Endodermal cell (in vitro differentiated cells): ENCODE data around the gene LHFPL3. TPM values are rescaled to one million over a fixed set of nuclear protein-coding genes. Genes with fewer than 3 reads are reported as not detected.

ENCODE experiments used
- DNase-seq: peaks from one replicate; pipeline ENCODE4 v3.0.0-alpha.2; 2017
- H3K27ac ChIP-seq: 2 replicates; pipeline ENCODE4 v1.5.1; 2013; ENCODE audit warnings: mild to moderate bottlenecking, low read depth, low read length, moderate library complexity
- H3K27me3 ChIP-seq: 2 replicates; pipeline ENCODE4 v1.6.1; 2013; ENCODE audit warnings: mild to moderate bottlenecking, low read length, moderate library complexity; ENCODE audit not compliant: insufficient read depth, control insufficient read depth, poor library complexity, severe bottlenecking
- H3K36me3 ChIP-seq: 2 replicates; pipeline ENCODE4 v1.7.0; 2013; ENCODE audit warnings: mild to moderate bottlenecking, low read length, moderate library complexity; ENCODE audit not compliant: control insufficient read depth, insufficient read depth
- H3K4me1 ChIP-seq: one replicate; pipeline ENCODE4 v1.7.0; 2013; ENCODE audit warnings: low read length; ENCODE audit not compliant: control insufficient read depth, insufficient read depth
- H3K4me3 ChIP-seq: 2 replicates; pipeline ENCODE4 v1.5.1; 2013; ENCODE audit warnings: mild to moderate bottlenecking, low read length, moderate library complexity
- H3K9ac ChIP-seq: 2 replicates; pipeline ENCODE4 v1.6.1; 2013; ENCODE audit warnings: mild to moderate bottlenecking, low read length, moderate library complexity; ENCODE audit not compliant: poor library complexity, severe bottlenecking; ENCODE audit errors: extremely low read depth
- H3K9me3 ChIP-seq: 2 replicates; pipeline ENCODE4 v1.6.1; 2013; ENCODE audit warnings: mild to moderate bottlenecking, low read length, moderate library complexity; ENCODE audit not compliant: control insufficient read depth
- H3K27ac Mint-ChIP-seq: 2 replicates; pipeline ENCODE4 v1.8.0; 2020; ENCODE audit warnings: mixed read lengths
- H3K27me3 Mint-ChIP-seq: 2 replicates; pipeline ENCODE4 v1.8.0; 2021; ENCODE audit warnings: mild to moderate bottlenecking, mixed read lengths; ENCODE audit not compliant: insufficient read depth
- H3K36me3 Mint-ChIP-seq: 2 replicates; pipeline ENCODE4 v1.8.0; 2020; ENCODE audit warnings: low read depth, mixed read lengths
- H3K4me1 Mint-ChIP-seq: 2 replicates; pipeline ENCODE4 v1.8.0; 2020; ENCODE audit warnings: mixed read lengths
- H3K4me3 Mint-ChIP-seq: 2 replicates; pipeline ENCODE4 v1.8.0; 2020; ENCODE audit warnings: mild to moderate bottlenecking, moderate library complexity, mixed read lengths
- H3K9me3 Mint-ChIP-seq: 2 replicates; pipeline ENCODE4 v1.8.0; 2020; ENCODE audit warnings: mild to moderate bottlenecking, mixed read lengths
- CTCF ChIP-seq: fragments of 200-600 bp; sonication (generic); conservative IDR thresholded peaks from 2 replicates; pipeline ENCODE4 v1.5.0; 2021; ENCODE audit warnings: antibody characterized with exemption, mild to moderate bottlenecking
- WGBS, 2 experiments: methylation state at CpG; one replicate each; pipeline versions ENCODE4 v1.1.5 to v1.1.7; 2013; ENCODE audit warnings: missing lambda C conversion rate in 2 of 2, mixed read lengths in 1 of 2; ENCODE audit not compliant: insufficient coverage in 1 of 2, insufficient read length in 1 of 2; 5-methylcytosine and 5-hydroxymethylcytosine counted together
- total RNA-seq, 2 donors: library from RNA; stranded (reverse); fragmentation: NEBNext Ultra II Directional in 1 of 2; extraction: Animal tissue kit (Norgen Biotek cat#: 25700) in 1 of 2; gene quantifications; 2 replicates in 1 of 2; 3 replicates in 1 of 2; pipeline ENCODE4 v1.2.1, GENCODE V29; 2021

Gene LHFPL3
- total RNA-seq, 2 donors from 2014 or later: not detected

GRCh38 chr7:104367926-104368325 is 39.5 kb downstream of the LHFPL3 start:
- H3K27ac ChIP-seq: no peak overlapping the region
- TF ChIP-seq CTCF: no peak
- Mint-ChIP-seq H3K4me1 (peaks cover 35% of the 10 kb centered on the region), H3K4me3 (no peak overlapping the region), H3K27me3 (no peaks in the 10 kb centered on the region), H3K36me3 (no peaks in the 10 kb centered on the region), H3K9me3 (peaks cover 5% of the 10 kb centered on the region), H3K27ac (peak overlapping the region; percentile 11)
- no peak for DNase-seq
- no peaks in the 10 kb centered on the region for H3K27me3 ChIP-seq
- H3K9me3 ChIP-seq: no peaks in the 10 kb centered on the region
- H3K4me1 ChIP-seq: peaks cover 9% of the 10 kb centered on the region
- H3K4me3 ChIP-seq: no peak overlapping the region
- no peak overlapping the region for H3K9ac ChIP-seq
- H3K36me3 ChIP-seq: no peaks in the 10 kb centered on the region

GRCh38 chr7:104371216-104371979 is 43.0 kb downstream of the LHFPL3 start:
- Mint-ChIP-seq H3K4me1 (peaks cover 18% of the 10 kb centered on the region), H3K27ac (no peak overlapping the region), H3K9me3 (no peaks in the 10 kb centered on the region), H3K4me3 (no peak overlapping the region), H3K27me3 (no peaks in the 10 kb centered on the region), H3K36me3 (no peaks in the 10 kb centered on the region)
- TF ChIP-seq CTCF: no peak
- Histone ChIP-seq H3K27ac (no peak overlapping the region), H3K9me3 (no peaks in the 10 kb centered on the region), H3K4me1 (no peaks in the 10 kb centered on the region), H3K36me3 (no peaks in the 10 kb centered on the region), H3K27me3 (no peaks in the 10 kb centered on the region), H3K9ac (no peak overlapping the region), H3K4me3 (no peak overlapping the region)
- WGBS, 2 experiments: 87 to 90% methylated on average over 2 to 4 of the region's 4 CpGs
- no peak for DNase-seq

GRCh38 chr7:104371980-104372357 is 43.6 kb downstream of the LHFPL3 start:
- no peak overlapping the region for H3K4me3 Mint-ChIP-seq
- no peaks in the 10 kb centered on the region for H3K36me3 Mint-ChIP-seq
- no peaks in the 10 kb centered on the region for H3K36me3 ChIP-seq
- no peak overlapping the region for H3K27ac Mint-ChIP-seq
- H3K9me3 ChIP-seq: no peaks in the 10 kb centered on the region
- WGBS, 2 experiments: 93 to 95% methylated on average over 4 to 5 of the region's 5 CpGs
- no peak for TF ChIP-seq CTCF
- no peak overlapping the region for H3K9ac ChIP-seq
- H3K4me1 ChIP-seq: no peaks in the 10 kb centered on the region
- H3K27ac ChIP-seq: no peak overlapping the region
- no peak for DNase-seq
- H3K27me3 ChIP-seq: no peaks in the 10 kb centered on the region
- H3K4me3 ChIP-seq: no peak overlapping the region
- H3K9me3 Mint-ChIP-seq: no peaks in the 10 kb centered on the region
- no peaks in the 10 kb centered on the region for H3K27me3 Mint-ChIP-seq
- H3K4me1 Mint-ChIP-seq: peaks cover 16% of the 10 kb centered on the region
